ENCODE data around the gene ADGRG1. TPM values are rescaled to one million over a fixed set of nuclear protein-coding genes. Genes with fewer than 3 reads are reported as not detected.

Gene ADGRG1
- total RNA-seq, 1 donor from 2014 or later = 13.9 TPM

- no peak for TF ChIP-seq CTCF (IDR thresholded peaks at IDR 0.05; ENCODE audit: insufficient read depth, low read depth, low read length)
- no peak for TF ChIP-seq EZH2 (IDR thresholded peaks at IDR 0.05; ENCODE audit: insufficient read depth, low read length)
- H3K4me1 ChIP-seq (ENCODE audit: insufficient read depth, low read length) = no peaks in the 10 kb centered on the region
- no peaks in the 10 kb centered on the region for H3K9me3 ChIP-seq (ENCODE audit: insufficient read depth, low read depth, low read length)
- H3K4me3 Mint-ChIP-seq (ENCODE audit: unreplicated experiment) = no peak overlapping the region
- no peak overlapping the region for H3K9ac ChIP-seq (ENCODE audit: low read length)
- H3K4me2 ChIP-seq (ENCODE audit: low read length) = no peak overlapping the region
- H3K27ac ChIP-seq (ENCODE audit: low read depth, low read length) = no peak overlapping the region
- H2AFZ ChIP-seq (ENCODE audit: low read depth, low read length) = no peak overlapping the region
- H3K27ac Mint-ChIP-seq (ENCODE audit: unreplicated experiment) = no peak overlapping the region
- FAIRE-seq (no peak), DNase-seq (ENCODE audit: low read depth) (no peak)
- H3K9me3 Mint-ChIP-seq (ENCODE audit: unreplicated experiment) = no peaks in the 10 kb centered on the region
- H3K36me3 ChIP-seq (ENCODE audit: insufficient read depth, low read length) = no peaks in the 10 kb centered on the region
- no peak overlapping the region for H3K4me3 ChIP-seq (ENCODE audit: insufficient read depth, low read depth, low read length)
- H3K27me3 Mint-ChIP-seq (ENCODE audit: low read depth, unreplicated experiment) = peaks cover 13% of the 10 kb centered on the region
- H3K79me2 ChIP-seq (ENCODE audit: insufficient read depth, low read length) = no peaks in the 10 kb centered on the region
- peaks cover 5% of the 10 kb centered on the region for H3K36me3 Mint-ChIP-seq (ENCODE audit: low read depth, unreplicated experiment)
- H3K4me1 Mint-ChIP-seq (ENCODE audit: low read depth, unreplicated experiment) = no peaks in the 10 kb centered on the region
- no peaks in the 10 kb centered on the region for H4K20me1 ChIP-seq (ENCODE audit: insufficient read depth, low read length)
- no peaks in the 10 kb centered on the region for H3K27me3 ChIP-seq (ENCODE audit: insufficient read depth, low read length)
These were observed 32.5 kb downstream of the ADGRG1 start for GRCh38 chr16:57660715-57661463.

GRCh38 chr16:57661510-57661909 is 33.1 kb downstream of the ADGRG1 start:
- Histone ChIP-seq H3K79me2 (ENCODE audit: insufficient read depth, low read length) (no peaks in the 10 kb centered on the region), H3K27ac (ENCODE audit: low read depth, low read length) (no peak overlapping the region), H3K36me3 (ENCODE audit: insufficient read depth, low read length) (no peaks in the 10 kb centered on the region), H3K27me3 (ENCODE audit: insufficient read depth, low read length) (no peaks in the 10 kb centered on the region), H2AFZ (ENCODE audit: low read depth, low read length) (no peak overlapping the region), H3K4me1 (ENCODE audit: insufficient read depth, low read length) (no peaks in the 10 kb centered on the region), H3K9me3 (ENCODE audit: insufficient read depth, low read depth, low read length) (no peaks in the 10 kb centered on the region), H3K4me2 (ENCODE audit: low read length) (no peak overlapping the region), H3K4me3 (ENCODE audit: insufficient read depth, low read depth, low read length) (no peak overlapping the region), H3K9ac (ENCODE audit: low read length) (no peak overlapping the region), H4K20me1 (ENCODE audit: insufficient read depth, low read length) (no peaks in the 10 kb centered on the region)
- peaks cover 5% of the 10 kb centered on the region for H3K36me3 Mint-ChIP-seq (ENCODE audit: low read depth, unreplicated experiment)
- no peak for FAIRE-seq
- H3K27ac Mint-ChIP-seq (ENCODE audit: unreplicated experiment) = no peak overlapping the region
- DNase-seq (ENCODE audit: low read depth) = no peak
- peaks cover 13% of the 10 kb centered on the region for H3K27me3 Mint-ChIP-seq (ENCODE audit: low read depth, unreplicated experiment)
- no peak for TF ChIP-seq EZH2 (IDR thresholded peaks at IDR 0.05; ENCODE audit: insufficient read depth, low read length)
- H3K4me3 Mint-ChIP-seq (ENCODE audit: unreplicated experiment) = no peak overlapping the region
- no peaks in the 10 kb centered on the region for H3K9me3 Mint-ChIP-seq (ENCODE audit: unreplicated experiment)
- no peaks in the 10 kb centered on the region for H3K4me1 Mint-ChIP-seq (ENCODE audit: low read depth, unreplicated experiment)

- H3K4me3 Mint-ChIP-seq (ENCODE audit: unreplicated experiment) = no peak overlapping the region
- Histone ChIP-seq H3K9me3 (ENCODE audit: insufficient read depth, low read depth, low read length) (no peaks in the 10 kb centered on the region), H3K36me3 (ENCODE audit: insufficient read depth, low read length) (no peaks in the 10 kb centered on the region), H3K4me2 (ENCODE audit: low read length) (no peak overlapping the region), H3K79me2 (ENCODE audit: insufficient read depth, low read length) (no peaks in the 10 kb centered on the region), H2AFZ (ENCODE audit: low read depth, low read length) (no peak overlapping the region), H4K20me1 (ENCODE audit: insufficient read depth, low read length) (no peaks in the 10 kb centered on the region), H3K27me3 (ENCODE audit: insufficient read depth, low read length) (no peaks in the 10 kb centered on the region), H3K4me3 (ENCODE audit: insufficient read depth, low read depth, low read length) (no peak overlapping the region), H3K9ac (ENCODE audit: low read length) (no peak overlapping the region), H3K27ac (ENCODE audit: low read depth, low read length) (no peak overlapping the region), H3K4me1 (ENCODE audit: insufficient read depth, low read length) (no peaks in the 10 kb centered on the region)
- peaks cover 13% of the 10 kb centered on the region for H3K27me3 Mint-ChIP-seq (ENCODE audit: low read depth, unreplicated experiment)
- TF ChIP-seq EZH2 (IDR thresholded peaks at IDR 0.05; ENCODE audit: insufficient read depth, low read length) (no peak), CTCF (IDR thresholded peaks at IDR 0.05; ENCODE audit: insufficient read depth, low read depth, low read length) (no peak)
- DNase-seq (ENCODE audit: low read depth) (no peak), FAIRE-seq (no peak)
- H3K27ac Mint-ChIP-seq (ENCODE audit: unreplicated experiment) = no peak overlapping the region
- peaks cover 5% of the 10 kb centered on the region for H3K36me3 Mint-ChIP-seq (ENCODE audit: low read depth, unreplicated experiment)
- H3K9me3 Mint-ChIP-seq (ENCODE audit: unreplicated experiment) = no peaks in the 10 kb centered on the region
- H3K4me1 Mint-ChIP-seq (ENCODE audit: low read depth, unreplicated experiment) = no peaks in the 10 kb centered on the region
These were observed 33.8 kb downstream of the ADGRG1 start for GRCh38 chr16:57661936-57662906.
